Medulla oblongata (tissue), 1 donor: ENCODE measurements around the gene PHF11.
"Not testable (repeated sequence)": the region's sequence is repeated elsewhere in the genome, so short reads cannot be mapped to it uniquely, and the experiment has no call there.

ENCODE experiments used
- DNase-seq: peaks from one replicate; pipeline ENCODE4 v3.0.0-alpha.2; 2015; ENCODE audit errors: extremely low spot score

PHF11 gene

GRCh38 chr13:49546561-49546960 lies 50.8 kb downstream of the PHF11 start:
- DNase-seq = no peak

- DNase-seq = no peak
These were observed 53.5 kb downstream of the PHF11 start for GRCh38 chr13:49549289-49549688.

- no peak for DNase-seq
These were observed 55.3 kb downstream of the PHF11 start for GRCh38 chr13:49550942-49551644.

- DNase-seq = no peak
These were observed 58.1 kb downstream of the PHF11 start for GRCh38 chr13:49553888-49554287.

GRCh38 chr13:49554387-49554786 lies 58.6 kb downstream of the PHF11 start:
- DNase-seq = no peak

- no peak for DNase-seq
These were observed 63.3 kb downstream of the PHF11 start for GRCh38 chr13:49559006-49559405.

GRCh38 chr13:49560270-49561061 lies 64.7 kb downstream of the PHF11 start:
- DNase-seq = no peak

- DNase-seq = no peak
These were observed 65.3 kb downstream of the PHF11 start for GRCh38 chr13:49561062-49561410.

GRCh38 chr13:49563516-49563915 lies 67.8 kb downstream of the PHF11 start:
- DNase-seq = no peak

GRCh38 chr13:49565461-49565860 lies 69.7 kb downstream of the PHF11 start:
- DNase-seq = not testable (repeated sequence)

GRCh38 chr13:49566461-49566860 lies 70.7 kb downstream of the PHF11 start:
- DNase-seq = no peak

- DNase-seq = no peak
These were observed 71.7 kb downstream of the PHF11 start for GRCh38 chr13:49567491-49567890.

GRCh38 chr13:49569993-49570689 lies 74.4 kb downstream of the PHF11 start:
- DNase-seq = no peak

GRCh38 chr13:49571299-49572240 lies 75.8 kb downstream of the PHF11 start:
- DNase-seq = no peak
